Activated B cell treated with CpG ODN at 0.5 μM for 24 hours (primary cell): ENCODE measurements around the gene TYMP. TPM values are rescaled to one million over a fixed set of nuclear protein-coding genes. Genes with fewer than 3 reads are reported as not detected.

Experiments used
- ATAC-seq: fragments of 200-7000 bp; cut with Tn5 transposase; one replicate; pipeline ENCODE4 v1.10.0; 2021; ENCODE audit warnings: low read depth, mild to moderate bottlenecking, moderate library complexity
- CTCF ChIA-PET: fragments of 350-600 bp; sonication (Branson Sonifier 250); formaldehyde crosslinking; loops from one replicate; lab custom pipeline; 2021; ENCODE audit warnings: antibody characterized with exemption; lab: Charles Lee
- POLR2A ChIA-PET: fragments of 350-600 bp; sonication (Branson Sonifier 250); formaldehyde crosslinking; loops from one replicate; lab custom pipeline; 2021; ENCODE audit warnings: antibody characterized with exemption; lab: Charles Lee
- DNase-seq: peaks from one replicate; pipeline ENCODE4 v3.0.0; 2022
- H3K27ac Mint-ChIP-seq: one replicate; pipeline ENCODE4 v1.8.0; 2020; ENCODE audit warnings: mixed read lengths
- H3K27me3 Mint-ChIP-seq: one replicate; pipeline ENCODE4 v1.8.0; 2021; ENCODE audit warnings: mixed read lengths
- H3K36me3 Mint-ChIP-seq: one replicate; pipeline ENCODE4 v1.8.0; 2021; ENCODE audit warnings: low read depth, mixed read lengths
- H3K4me1 Mint-ChIP-seq: one replicate; pipeline ENCODE4 v1.8.0; 2021; ENCODE audit warnings: mixed read lengths
- H3K4me3 Mint-ChIP-seq: one replicate; pipeline ENCODE4 v1.8.0; 2020; ENCODE audit warnings: mild to moderate bottlenecking, mixed read lengths
- H3K9me3 Mint-ChIP-seq: one replicate; pipeline ENCODE4 v1.8.0; 2020; ENCODE audit warnings: mixed read lengths
- intact Hi-C: fragments of 100-400 bp; cut with micrococcal nuclease; formaldehyde crosslinking; loops from one replicate; pipeline ENCODE4 v1.15.1; 2024
- total RNA-seq: library from RNA; stranded (reverse); gene quantifications from 2 replicates; pipeline ENCODE4 v1.2.3, GENCODE V29; 2022
- TF ChIP-seq, protein P1 (sequence below): fragments of 200-600 bp; IDR thresholded peaks from one replicate; pipeline ENCODE4 v1.8.0; 2022; ENCODE audit warnings: antibody characterized with exemption, mild to moderate bottlenecking

The TYMP gene
- total RNA-seq, 1 donor from 2014 or later, result 92.9 TPM

DNA sequence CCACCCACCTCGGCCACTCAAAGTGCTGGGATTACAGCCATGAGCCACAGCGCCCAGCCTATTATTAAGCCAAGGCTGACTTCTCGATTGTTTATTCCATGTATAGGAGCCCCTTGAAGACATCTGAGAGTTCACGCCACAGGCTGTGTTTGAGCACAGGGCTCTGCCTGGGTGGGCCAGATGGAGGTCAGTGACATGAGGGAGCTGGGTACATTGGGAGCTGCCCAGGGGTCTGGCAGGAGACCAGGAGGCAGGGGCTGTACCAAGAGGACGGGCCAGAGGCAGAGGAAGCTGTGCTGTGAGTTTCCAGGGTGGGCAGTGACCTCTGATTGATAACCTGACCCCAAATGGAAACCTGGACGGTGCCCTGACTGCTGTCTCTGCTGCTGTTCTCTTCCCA, 27.7 kb downstream of the TYMP start:
- Mint-ChIP-seq H3K27ac (no peak overlapping the region), H3K4me1 (peaks cover 6% of the 10 kb centered on the region), H3K9me3 (no peaks in the 10 kb centered on the region), H3K36me3 (peaks cover 11% of the 10 kb centered on the region), H3K27me3 (no peaks in the 10 kb centered on the region), H3K4me3 (no peak overlapping the region)
- no peak for ATAC-seq
- intact Hi-C loops, result no loop called here
- TF ChIP-seq, protein P1, sequence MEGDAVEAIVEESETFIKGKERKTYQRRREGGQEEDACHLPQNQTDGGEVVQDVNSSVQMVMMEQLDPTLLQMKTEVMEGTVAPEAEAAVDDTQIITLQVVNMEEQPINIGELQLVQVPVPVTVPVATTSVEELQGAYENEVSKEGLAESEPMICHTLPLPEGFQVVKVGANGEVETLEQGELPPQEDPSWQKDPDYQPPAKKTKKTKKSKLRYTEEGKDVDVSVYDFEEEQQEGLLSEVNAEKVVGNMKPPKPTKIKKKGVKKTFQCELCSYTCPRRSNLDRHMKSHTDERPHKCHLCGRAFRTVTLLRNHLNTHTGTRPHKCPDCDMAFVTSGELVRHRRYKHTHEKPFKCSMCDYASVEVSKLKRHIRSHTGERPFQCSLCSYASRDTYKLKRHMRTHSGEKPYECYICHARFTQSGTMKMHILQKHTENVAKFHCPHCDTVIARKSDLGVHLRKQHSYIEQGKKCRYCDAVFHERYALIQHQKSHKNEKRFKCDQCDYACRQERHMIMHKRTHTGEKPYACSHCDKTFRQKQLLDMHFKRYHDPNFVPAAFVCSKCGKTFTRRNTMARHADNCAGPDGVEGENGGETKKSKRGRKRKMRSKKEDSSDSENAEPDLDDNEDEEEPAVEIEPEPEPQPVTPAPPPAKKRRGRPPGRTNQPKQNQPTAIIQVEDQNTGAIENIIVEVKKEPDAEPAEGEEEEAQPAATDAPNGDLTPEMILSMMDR, result no peak
- no peak for DNase-seq
- ChIA-PET CTCF (no interaction called here), POLR2A (interaction anchor here (2.4 kb wide), 1 partner anchor 22 kb away, joined by 6 read pairs; no protein-coding TSS in a partner anchor)

DNA sequence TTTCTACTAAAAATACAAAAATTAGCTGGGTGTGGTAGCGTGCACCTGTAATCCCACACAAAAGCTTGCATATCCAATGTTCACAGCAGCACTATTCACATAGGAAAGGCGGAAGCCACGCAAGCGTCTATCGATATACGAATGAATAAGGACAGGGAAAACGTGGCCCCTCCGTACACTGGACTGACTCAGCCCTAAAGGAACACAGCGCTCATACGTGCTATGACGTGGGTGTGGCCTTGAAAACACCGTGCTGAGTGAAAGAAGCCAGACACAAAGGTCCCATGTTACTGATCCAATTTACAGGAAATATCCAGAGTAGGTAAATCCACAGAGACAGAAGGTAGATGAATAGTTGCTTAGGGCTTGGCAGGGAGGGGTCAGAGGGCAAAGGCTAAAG, 29.4 kb downstream of the TYMP start:
- Mint-ChIP-seq H3K36me3 (peaks cover 7% of the 10 kb centered on the region), H3K9me3 (no peaks in the 10 kb centered on the region), H3K4me3 (no peak overlapping the region), H3K4me1 (peaks cover 3% of the 10 kb centered on the region), H3K27ac (no peak overlapping the region), H3K27me3 (no peaks in the 10 kb centered on the region)
- no peak for DNase-seq
- TF ChIP-seq, protein P1, result no peak
- ChIA-PET CTCF (interaction anchor here (0.7 to 1.4 kb wide), 3 partner anchors 25 to 69 kb away, joined by 3 read pairs; partner anchors contain the start of gene SCO2), POLR2A (interaction anchor here (0.6 to 1.3 kb wide), 5 partner anchors 31 to 311 kb away, joined by 3 to 7 read pairs (median 5); no protein-coding TSS in a partner anchor)
- intact Hi-C loops, result no loop called here
- no peak for ATAC-seq

DNA sequence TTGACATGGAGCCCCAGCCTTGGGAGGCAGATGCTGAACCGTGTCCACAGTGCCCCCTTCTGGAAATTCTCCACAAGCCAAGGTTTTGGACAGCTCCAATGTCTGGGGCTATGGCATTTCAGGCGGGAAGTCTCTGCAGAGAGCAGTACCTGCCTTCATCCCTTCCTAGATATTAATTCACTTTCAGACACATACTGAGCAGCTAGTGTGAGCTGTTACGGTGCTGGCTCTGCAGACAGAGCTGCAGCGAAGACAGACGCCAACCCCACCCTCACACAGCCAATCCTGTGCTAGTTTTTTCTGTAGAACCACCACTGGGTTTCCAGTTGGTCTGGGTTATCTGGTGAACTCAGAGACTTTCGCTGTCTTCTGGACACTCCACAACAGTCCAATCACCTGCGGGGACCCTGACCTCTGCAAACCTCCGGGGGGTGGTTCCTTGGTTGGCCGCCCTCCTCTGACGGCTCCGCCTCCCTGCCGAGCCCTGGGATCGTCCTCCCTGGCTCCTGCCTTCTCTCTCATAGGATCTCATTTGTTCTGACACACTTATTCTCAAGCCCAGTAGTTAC, 31.4 kb downstream of the TYMP start:
- CTCF ChIA-PET, result interaction anchor here (0.6 to 2.6 kb wide), 17 partner anchors 9 to 732 kb away, joined by 3 to 14 read pairs (median 5); partner anchors contain the start of genes HDAC10, LMF2, NCAPH2 and SCO2
- peak; percentile 38 for DNase-seq
- Mint-ChIP-seq H3K9me3 (no peaks in the 10 kb centered on the region), H3K36me3 (peaks cover 2% of the 10 kb centered on the region), H3K4me1 (peaks cover 3% of the 10 kb centered on the region), H3K4me3 (no peak overlapping the region), H3K27ac (no peak overlapping the region), H3K27me3 (no peaks in the 10 kb centered on the region)
- intact Hi-C loops, result loop anchor here (1.0 to 5.0 kb wide), 6 partner anchors 41 to 257 kb away; no protein-coding TSS in a partner anchor
- POLR2A ChIA-PET, result interaction anchor here (0.6 to 1.6 kb wide), 6 partner anchors 9 to 30 kb away, joined by 3 to 6 read pairs (median 3); partner anchors contain the start of genes LMF2, MIOX, NCAPH2 and SCO2
- ATAC-seq, result peak; percentile 95
- TF ChIP-seq, protein P1, result no peak

GRCh38 chr22:50497093-50497492, 32.7 kb downstream of the TYMP start:
- CTCF ChIA-PET, result interaction anchor here (1.0 to 2.6 kb wide), 9 partner anchors 11 to 241 kb away, joined by 3 to 14 read pairs (median 4); partner anchors contain the start of genes LMF2, NCAPH2 and SCO2
- H3K9me3 Mint-ChIP-seq, result no peaks in the 10 kb centered on the region
- TF ChIP-seq, protein P1, result no peak
- no peak for DNase-seq
- H3K4me3 Mint-ChIP-seq, result no peak overlapping the region
- H3K27me3 Mint-ChIP-seq, result no peaks in the 10 kb centered on the region
- no peak overlapping the region for H3K27ac Mint-ChIP-seq
- H3K36me3 Mint-ChIP-seq, result no peaks in the 10 kb centered on the region
- intact Hi-C loops, result loop anchor here (5.0 kb wide), 2 partner anchors 40 to 100 kb away; no protein-coding TSS in a partner anchor
- POLR2A ChIA-PET, result interaction anchor here (0.7 to 1.6 kb wide), 3 partner anchors 27 to 52 kb away, joined by 4 to 6 read pairs (median 6); no protein-coding TSS in a partner anchor
- peaks cover 3% of the 10 kb centered on the region for H3K4me1 Mint-ChIP-seq
- ATAC-seq, result no peak
